Liver (tissue), 9 donors: Measurements from ENCODE around the gene OSBPL5. TPM values are rescaled to one million over a fixed set of nuclear protein-coding genes. Genes with fewer than 3 reads are reported as not detected.

Experiments used
- DNase-seq: peaks from one replicate; pipeline ENCODE4 v3.0.0-alpha.2; 2017; ENCODE audit warnings: low spot score
- H3K27ac ChIP-seq, 2 donors: one replicate each; pipeline ENCODE4 v1.7.0; 2013; ENCODE audit warnings: inconsistent platforms in 2 of 2, low read length in 2 of 2, control low read depth in 1 of 2, low read depth in 1 of 2, mild to moderate bottlenecking in 1 of 2
- H3K27me3 ChIP-seq, 4 donors: one replicate each; pipeline versions ENCODE4 v1.6.1 to v1.7.0; 2013; ENCODE audit warnings: low read length in 3 of 4, inconsistent platforms in 1 of 4, mild to moderate bottlenecking in 1 of 4, moderate library complexity in 1 of 4; ENCODE audit not compliant: control insufficient read depth in 4 of 4, insufficient read depth in 4 of 4
- H3K36me3 ChIP-seq, 4 donors: one replicate each; pipeline versions ENCODE4 v1.6.1 to v1.7.0; 2013; ENCODE audit warnings: low read length in 3 of 4, mild to moderate bottlenecking in 3 of 4, low read depth in 1 of 4, moderate library complexity in 1 of 4; ENCODE audit not compliant: control insufficient read depth in 4 of 4, insufficient read depth in 3 of 4
- H3K4me1 ChIP-seq, 4 donors: one replicate each; pipeline versions ENCODE4 v1.6.1 to v1.7.0; 2013; ENCODE audit warnings: low read length in 3 of 4, mild to moderate bottlenecking in 3 of 4, moderate library complexity in 1 of 4; ENCODE audit not compliant: control insufficient read depth in 4 of 4, insufficient read depth in 4 of 4
- H3K4me3 ChIP-seq, 3 donors: one replicate each; pipeline versions ENCODE4 v1.6.1 to v1.7.0; 2013; ENCODE audit warnings: low read length in 3 of 3, control low read depth in 1 of 3, low read depth in 1 of 3, mild to moderate bottlenecking in 1 of 3
- H3K9ac ChIP-seq, 2 donors: one replicate each; pipeline ENCODE4 v1.7.0; 2013; ENCODE audit warnings: low read length in 2 of 2, mild to moderate bottlenecking in 2 of 2, moderate library complexity in 2 of 2, control low read depth in 1 of 2, low read depth in 1 of 2
- H3K9me3 ChIP-seq, 4 donors: one replicate each; pipeline versions ENCODE4 v1.6.1 to v1.7.0; 2013; ENCODE audit warnings: low read length in 3 of 4; ENCODE audit not compliant: control insufficient read depth in 4 of 4
- ATF3 ChIP-seq: IDR thresholded peaks from 2 replicates; pipeline ENCODE4 v1.6.1; 2016; ENCODE audit warnings: antibody characterized with exemption
- CTCF ChIP-seq: fragments of 150-350 bp; IDR thresholded peaks from 2 replicates; pipeline ENCODE4 v1.5.1; 2017; ENCODE audit warnings: improper control_type of control experiment, low read depth, low read length; ENCODE audit not compliant: missing input control
- EGR1 ChIP-seq, 2 donors: IDR thresholded peaks; 2 replicates each; pipeline ENCODE4 v1.6.1; 2016 to 2018; ENCODE audit warnings: antibody characterized with exemption in 2 of 2, low read depth in 2 of 2
- GABPA ChIP-seq, 2 donors: IDR thresholded peaks in 1 of 2; conservative IDR thresholded peaks in 1 of 2; 2 replicates each; pipeline ENCODE4 v1.6.1; 2016; ENCODE audit warnings: antibody characterized with exemption in 2 of 2, mild to moderate bottlenecking in 1 of 2, moderate library complexity in 1 of 2
- HNF4A ChIP-seq, 2 donors: conservative IDR thresholded peaks; 2 replicates each; pipeline ENCODE4 v1.6.1; 2016; ENCODE audit warnings: antibody characterized with exemption in 2 of 2, mild to moderate bottlenecking in 2 of 2
- HNF4G ChIP-seq: IDR thresholded peaks from 2 replicates; pipeline ENCODE4 v1.6.1; 2016; ENCODE audit warnings: antibody characterized with exemption
- JUND ChIP-seq, 2 donors: IDR thresholded peaks; 2 replicates each; pipeline ENCODE4 v1.6.1; 2016; ENCODE audit warnings: antibody characterized with exemption in 2 of 2
- MAX ChIP-seq: IDR thresholded peaks from 2 replicates; pipeline ENCODE4 v1.6.1; 2016; ENCODE audit warnings: antibody characterized with exemption
- NR2F2 ChIP-seq: IDR thresholded peaks from 2 replicates; pipeline ENCODE4 v1.6.1; 2016; ENCODE audit warnings: antibody characterized with exemption
- RAD21 ChIP-seq, 2 donors: IDR thresholded peaks; 2 replicates each; pipeline ENCODE4 v1.6.1; 2016; ENCODE audit warnings: antibody characterized with exemption in 2 of 2, mild to moderate bottlenecking in 2 of 2
- REST ChIP-seq: IDR thresholded peaks from 2 replicates; pipeline ENCODE4 v1.6.1; 2016; ENCODE audit warnings: antibody characterized with exemption, mild to moderate bottlenecking
- RXRA ChIP-seq, 2 donors: IDR thresholded peaks; 2 replicates each; pipeline ENCODE4 v1.6.1; 2017 to 2018; ENCODE audit warnings: antibody characterized with exemption in 2 of 2, mild to moderate bottlenecking in 1 of 2
- SP1 ChIP-seq: IDR thresholded peaks from 2 replicates; pipeline ENCODE4 v1.6.1; 2018; ENCODE audit warnings: antibody characterized with exemption, mild to moderate bottlenecking
- TAF1 ChIP-seq: conservative IDR thresholded peaks from 2 replicates; pipeline ENCODE4 v1.6.1; 2016; ENCODE audit warnings: antibody characterized with exemption, mild to moderate bottlenecking
- YY1 ChIP-seq: IDR thresholded peaks from 2 replicates; pipeline ENCODE4 v1.6.1; 2016; ENCODE audit warnings: antibody characterized with exemption, mild to moderate bottlenecking
- ZBTB33 ChIP-seq: IDR thresholded peaks from 2 replicates; pipeline ENCODE4 v1.6.1; 2016; ENCODE audit warnings: antibody characterized with exemption
- WGBS: extraction: QIAGEN DNeasy Blood & Tissue Kit; methylation state at CpG from one replicate; pipeline ENCODE4 v1.1.7; 2013; 5-methylcytosine and 5-hydroxymethylcytosine counted together
- polyA plus RNA-seq, 2 donors: library from polyadenylated mRNA; stranded (reverse) in 1 of 2; unstranded in 1 of 2; fragments of 200-250 nt in 1 of 2; fragments of >200 nt in 1 of 2; fragmentation: Nextera tagmentation in 1 of 2; extraction: Ambion mirVana in 1 of 2; gene quantifications; one replicate each; pipeline versions ENCODE4 v1.2.1 to v1.2.3, GENCODE V29; 2013 to 2015
- total RNA-seq, 2 donors: library from RNA; depleted of rRNA; stranded (reverse); fragments of >200 nt; gene quantifications; one replicate each; pipeline ENCODE4 v1.2.3, GENCODE V29; 2014
- donor health status: healthy.
- donor health status: healthy.
- donor health status: healthy.
- donor health status: healthy.
- donor health status: healthy.

OSBPL5 gene
- total and polyA plus RNA-seq, 4 donors: 0.74 to 6.2 (median 3.9) TPM

- no peak for TF ChIP-seq ZBTB33
These were observed 76.3 kb downstream of the OSBPL5 start (continued) for GRCh38 chr11:3088806-3089205.

- H3K36me3 ChIP-seq: peaks cover 0 to 2% (median 0%) of the 10 kb centered on the region in 4 donors
- H3K4me3 ChIP-seq: no peak overlapping the region
- no peak overlapping the region for H3K9ac ChIP-seq
- H3K4me1 ChIP-seq: no peaks in the 10 kb centered on the region
- WGBS: 83% methylated on average over 24 of the region's 24 CpGs
- H3K9me3 ChIP-seq: no peaks in the 10 kb centered on the region
- TF ChIP-seq NR2F2 (no peak), MAX (no peak), REST (no peak), HNF4G (no peak), GABPA (IDR thresholded peaks at IDR 0.05 in 1 of 2, conservative IDR thresholded peaks at IDR 0.05 in 1 of 2) (no peak), SP1 (no peak), TAF1 (no peak), YY1 (no peak), JUND (IDR thresholded peaks at IDR 0.05) (no peak), HNF4A (conservative IDR thresholded peaks at IDR 0.05) (no peak), RXRA (IDR thresholded peaks at IDR 0.05) (no peak)
- no peaks in the 10 kb centered on the region for H3K27me3 ChIP-seq
- H3K27ac ChIP-seq: no peak overlapping the region
- no peak for DNase-seq
These were observed 77.0 kb downstream of the OSBPL5 start for GRCh38 chr11:3087821-3088800.

GRCh38 chr11:3087373-3087772, 77.7 kb downstream of the OSBPL5 start:
- no peak overlapping the region for H3K27ac ChIP-seq
- no peak overlapping the region for H3K4me3 ChIP-seq
- no peaks in the 10 kb centered on the region for H3K9me3 ChIP-seq
- 95% methylated on average over 11 of the region's 11 CpGs for WGBS
- no peak for DNase-seq
- H3K27me3 ChIP-seq: no peaks in the 10 kb centered on the region
- H3K9ac ChIP-seq: no peak overlapping the region
- H3K36me3 ChIP-seq: peaks cover 0 to 2% (median 0%) of the 10 kb centered on the region in 4 donors
- no peaks in the 10 kb centered on the region for H3K4me1 ChIP-seq
- no peak for TF ChIP-seq SP1
- no peak for TF ChIP-seq ATF3
- no peak for TF ChIP-seq ZBTB33
- no peak for TF ChIP-seq JUND (IDR thresholded peaks at IDR 0.05)
- no peak for TF ChIP-seq GABPA (IDR thresholded peaks at IDR 0.05 in 1 of 2, conservative IDR thresholded peaks at IDR 0.05 in 1 of 2)
- no peak for TF ChIP-seq MAX
- no peak for TF ChIP-seq NR2F2
- no peak for TF ChIP-seq EGR1 (IDR thresholded peaks at IDR 0.05; ENCODE audit: low read depth in 2 of 2)
- TF ChIP-seq YY1: no peak
- TF ChIP-seq RXRA (IDR thresholded peaks at IDR 0.05): no peak
- TF ChIP-seq TAF1: no peak
- TF ChIP-seq RAD21 (IDR thresholded peaks at IDR 0.05): no peak
- no peak for TF ChIP-seq CTCF
- no peak for TF ChIP-seq HNF4A (conservative IDR thresholded peaks at IDR 0.05)
- TF ChIP-seq HNF4G: no peak
